HG03558 (cell line): ENCODE measurements around the gene KLKB1.

ENCODE experiments used
- ATAC-seq: cut with Tn5 transposase; IDR thresholded peaks from one replicate; pipeline ENCODE4 v1.9.1; 2021; ENCODE audit warnings: moderate number of reproducible peaks; ENCODE audit not compliant: unreplicated experiment; ENCODE audit errors: extremely low read depth

Gene KLKB1

GRCh38 chr4:186300659-186301390, 73.5 kb downstream of the KLKB1 start:
- no peak for ATAC-seq

GRCh38 chr4:186304216-186304615, 76.9 kb downstream of the KLKB1 start:
- ATAC-seq = no peak

GRCh38 chr4:186304866-186305505, 77.7 kb downstream of the KLKB1 start:
- no peak for ATAC-seq

GRCh38 chr4:186307497-186307896, 80.2 kb downstream of the KLKB1 start:
- no peak for ATAC-seq

- no peak for ATAC-seq
Measured at GRCh38 chr4:186307916-186308315, 80.6 kb downstream of the KLKB1 start.
